HCT116 (cell line): Measurements from ENCODE around the gene NGRN. TPM values are rescaled to one million over a fixed set of nuclear protein-coding genes. Genes with fewer than 3 reads are reported as not detected.

Experiments
- ATAC-seq: fragments of 200-7000 bp; cut with Tn5 transposase; 2 replicates; pipeline ENCODE4 v1.9.1; 2020; ENCODE audit warnings: mild to moderate bottlenecking, moderate library complexity
- BruUV-seq: library from RNA; stranded (reverse); fragments of 400-500 nt; replicated peaks from 2 replicates; lab custom pipeline; 2021; lab: Mats Ljungman, UMichigan
- CTCF ChIA-PET: fragments of 300-600 bp; sonication (Branson Sonifier 250); formaldehyde crosslinking; loops from one replicate; lab custom pipeline; 2021; ENCODE audit warnings: antibody characterized with exemption; lab: Charles Lee
- POLR2A ChIA-PET: fragments of 300-600, 350-600 bp; sonication (Branson Sonifier 250); formaldehyde crosslinking; loops from one replicate; lab custom pipeline; 2021; ENCODE audit warnings: antibody characterized with exemption; lab: Charles Lee
- RAD21 ChIA-PET, 2 experiments: fragments of 300-600 bp; sonication (Branson Sonifier 250); formaldehyde crosslinking; loops; one replicate each; lab custom pipeline; 2023; ENCODE audit warnings: low total read pairs in 2 of 2; ENCODE audit not compliant: uncharacterized antibody in 2 of 2, unreplicated experiment in 2 of 2, low non-redundant PET in 1 of 2; lab: Charles Lee
- DNase-seq: peaks from one replicate; pipeline ENCODE4 v3.0.0-alpha.2; 2010; ENCODE audit warnings: low read depth, low spot score
- H2AFZ ChIP-seq: fragments of 200-600 bp; shearing (Covaris generic), sonication (generic); 2 replicates; pipeline ENCODE4 v1.6.1; 2017; ENCODE audit warnings: low read depth, mixed run types, mixed read lengths, antibody characterized with exemption, low read length; ENCODE audit not compliant: poor library complexity, severe bottlenecking
- H3K27ac ChIP-seq: 2 replicates; pipeline ENCODE4 v1.5.1; 2012; ENCODE audit warnings: low read depth, low read length
- H3K27me3 ChIP-seq: fragments of 200-600 bp; sonication (generic); 2 replicates; pipeline ENCODE4 v1.6.1; 2016; ENCODE audit warnings: mixed run types, low read length, mixed read lengths; ENCODE audit not compliant: insufficient read depth
- H3K36me3 ChIP-seq, 2 experiments: fragments of 200-500 bp in 1 of 2; fragments of 200-600 bp in 1 of 2; sonication (Bioruptor generic) in 1 of 2; sonication (generic) in 1 of 2; 2 replicates each; pipeline versions ENCODE4 v1.5.1 to v1.6.1; 2014 to 2016; ENCODE audit warnings: low read length in 2 of 2, inconsistent platforms in 1 of 2, mixed read lengths in 1 of 2, mixed run types in 1 of 2; ENCODE audit not compliant: insufficient read depth in 2 of 2, control insufficient read depth in 1 of 2
- H3K4me1 ChIP-seq, 2 experiments: fragments of 200-600 bp in 1 of 2; sonication (generic) in 1 of 2; 2 replicates each; pipeline versions ENCODE4 v1.5.1 to v1.6.1; 2012 to 2017; ENCODE audit warnings: low read length in 2 of 2, inconsistent platforms in 1 of 2, mild to moderate bottlenecking in 1 of 2, mixed read lengths in 1 of 2, mixed run types in 1 of 2, moderate library complexity in 1 of 2; ENCODE audit not compliant: insufficient read depth in 2 of 2, control insufficient read depth in 1 of 2
- H3K4me2 ChIP-seq: fragments of 200-600 bp; sonication (generic); 2 replicates; pipeline ENCODE4 v1.6.1; 2017; ENCODE audit warnings: mixed run types, low read length, mixed read lengths
- H3K4me3 ChIP-seq, 2 experiments: fragments of 200-600 bp in 1 of 2; sonication (generic) in 1 of 2; replicated peaks in 1 of 2; 2 replicates each; pipeline ENCODE4 v1.5.1; 2011 to 2016; ENCODE audit warnings: low read length in 2 of 2, control low read depth in 1 of 2, low read depth in 1 of 2, mild to moderate bottlenecking in 1 of 2, mixed read lengths in 1 of 2, mixed run types in 1 of 2
- H3K79me2 ChIP-seq: fragments of 200-600 bp; sonication (generic); 2 replicates; pipeline ENCODE4 v1.6.1; 2017; ENCODE audit warnings: mild to moderate bottlenecking, mixed run types, low read length, moderate library complexity, mixed read lengths; ENCODE audit not compliant: insufficient read depth
- H3K9ac ChIP-seq: fragments of 200-600 bp; sonication (generic); 2 replicates; pipeline ENCODE4 v1.6.1; 2016; ENCODE audit warnings: low read length, mixed read lengths
- H3K9me2 ChIP-seq: fragments of 200-600 bp; sonication (generic), shearing (Covaris generic); 2 replicates; pipeline ENCODE4 v1.6.1; 2017; ENCODE audit warnings: mixed run types, mild to moderate bottlenecking, moderate library complexity; ENCODE audit not compliant: insufficient read depth
- H3K9me3 ChIP-seq, 2 experiments: fragments of 200-500 bp in 1 of 2; fragments of 200-600 bp in 1 of 2; sonication (Bioruptor generic) in 1 of 2; sonication (generic) in 1 of 2; 2 replicates each; pipeline ENCODE4 v1.6.1; 2014 to 2017; ENCODE audit warnings: low read length in 2 of 2, mixed read lengths in 2 of 2, inconsistent platforms in 1 of 2, low read depth in 1 of 2, mild to moderate bottlenecking in 1 of 2, mixed run types in 1 of 2, moderate library complexity in 1 of 2; ENCODE audit not compliant: control insufficient read depth in 1 of 2, insufficient read depth in 1 of 2
- H4K20me1 ChIP-seq: fragments of 200-600 bp; sonication (generic), shearing (Covaris generic); 2 replicates; pipeline ENCODE4 v1.6.1; 2017; ENCODE audit warnings: mixed run types, mild to moderate bottlenecking, moderate library complexity; ENCODE audit not compliant: insufficient read depth
- CTCF ChIP-seq, 3 experiments: fragments of 200-600 bp in 1 of 3; sonication (generic) in 1 of 3; IDR thresholded peaks in 2 of 3; conservative IDR thresholded peaks in 1 of 3; 2 replicates each; pipeline ENCODE4 v1.5.1; 2012 to 2017; ENCODE audit warnings: low read depth in 2 of 3, low read length in 2 of 3, antibody characterized with exemption in 1 of 3, borderline replicate concordance in 1 of 3, control low read depth in 1 of 3, mild to moderate bottlenecking in 1 of 3, mixed read lengths in 1 of 3, mixed run types in 1 of 3, moderate library complexity in 1 of 3; ENCODE audit not compliant: insufficient read depth in 1 of 3
- POLR2AphosphoS5 ChIP-seq: IDR thresholded peaks from 2 replicates; pipeline ENCODE4 v1.6.1; 2011; ENCODE audit warnings: mild to moderate bottlenecking, low read depth, low read length, moderate library complexity
- ZFX ChIP-seq: fragments of 450-650 bp; IDR thresholded peaks from 2 replicates; pipeline ENCODE4 v1.6.1; 2017
- ZNF274 ChIP-seq: fragments of 200-500 bp; sonication (Bioruptor generic); IDR thresholded peaks from 2 replicates; pipeline ENCODE4 v1.6.1; 2014; ENCODE audit warnings: mild to moderate bottlenecking, low read depth, low read length, inconsistent platforms
- intact Hi-C: fragments of 100-400 bp; cut with micrococcal nuclease; formaldehyde crosslinking; loops from 2 replicates; pipeline ENCODE4 v1.10.0; 2022
- total RNA-seq: library from RNA; stranded (reverse); gene quantifications from one replicate; pipeline ENCODE4 v1.2.1, GENCODE V29; 2021; ENCODE audit not compliant: unreplicated experiment
- TF ChIP-seq, protein P1 (sequence below): IDR thresholded peaks from 2 replicates; pipeline ENCODE4 v1.6.1; 2012; ENCODE audit warnings: low read depth

NGRN gene
- total RNA-seq, 1 experiment from 2014 or later: 72.7 TPM

DNA sequence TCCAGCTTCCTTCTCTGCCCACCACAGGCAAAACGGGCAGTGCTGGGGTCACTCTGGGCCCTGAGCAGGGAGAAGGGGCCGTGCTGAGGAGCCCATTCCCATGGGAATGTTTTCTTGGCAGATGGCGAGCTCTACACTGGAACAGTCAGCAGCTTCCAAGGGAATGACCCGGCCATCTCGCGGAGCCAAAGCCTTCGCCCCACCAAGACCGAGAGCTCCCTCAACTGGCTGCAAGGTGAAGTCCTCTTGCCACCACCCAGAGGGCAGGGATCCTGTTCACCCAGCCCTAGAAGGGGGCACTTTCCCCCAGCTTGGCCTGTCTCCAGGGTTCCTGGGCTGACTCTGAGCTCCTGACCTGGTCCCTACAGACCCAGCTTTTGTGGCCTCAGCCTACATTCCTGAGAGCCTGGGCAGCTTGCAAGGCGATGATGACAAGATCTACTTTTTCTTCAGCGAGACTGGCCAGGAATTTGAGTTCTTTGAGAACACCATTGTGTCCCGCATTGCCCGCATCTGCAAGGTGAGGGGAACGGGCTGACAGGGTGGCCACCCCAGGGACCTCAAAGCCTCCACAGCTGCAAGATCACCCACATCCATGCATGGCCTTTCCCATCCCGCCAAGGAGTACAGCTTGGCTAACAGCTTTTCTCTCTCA, 44.1 kb upstream of the NGRN start:
- BruUV-seq: no TSS peak
- no peaks in the 10 kb centered on the region for H3K27me3 ChIP-seq
- peaks cover 23% of the 10 kb centered on the region for H3K79me2 ChIP-seq
- H3K4me3 ChIP-seq: no peak overlapping the region
- H3K9ac ChIP-seq: no peak overlapping the region
- no peaks in the 10 kb centered on the region for H4K20me1 ChIP-seq
- H3K9me3 ChIP-seq: no peaks in the 10 kb centered on the region
- ChIA-PET CTCF (interaction anchor here (0.6 to 1.9 kb wide), 13 partner anchors 9 to 1240 kb away, joined by 3 to 26 read pairs (median 4); partner anchors contain the start of genes CIB1, GDPGP1, SEMA4B and TTLL13), POLR2A (interaction anchor here (0.7 to 0.9 kb wide), 2 partner anchors 9 to 12 kb away, joined by 3 to 6 read pairs; partner anchors contain the start of genes CIB1 and GDPGP1), RAD21 (interaction anchor here (0.6 to 1.0 kb wide), 2 partner anchors 65 to 78 kb away, joined by 3 to 6 read pairs; no protein-coding TSS in a partner anchor)
- H3K4me1 ChIP-seq: peaks cover 0 to 16% of the 10 kb centered on the region in 2 experiments; a peak in 3 of 4 replicates
- no peaks in the 10 kb centered on the region for H3K9me2 ChIP-seq
- TF ChIP-seq POLR2AphosphoS5 (peak; percentile 28; the same call in 1 of the 2 replicates), ZNF274 (no peak), CTCF (IDR thresholded peaks at IDR 0.05 in 2 of 3, conservative IDR thresholded peaks at IDR 0.05 in 1 of 3; ENCODE audit: borderline replicate concordance in 1 of 3, insufficient read depth in 1 of 3, low read depth in 2 of 3, low read length in 2 of 3) (peak in 2 of 3 experiments; percentile 70 to 76; a peak in 4 of 6 replicates)
- intact Hi-C loops: loop anchor here (1.0 kb wide), 1 partner anchor 78 kb away; no protein-coding TSS in a partner anchor
- no peak overlapping the region for H2AFZ ChIP-seq
- H3K27ac ChIP-seq: no peak overlapping the region; the same call in 1 of the 2 replicates
- ATAC-seq: peak; percentile 89
- no peak overlapping the region for H3K4me2 ChIP-seq
- no peak for DNase-seq
- peaks cover 31 to 41% of the 10 kb centered on the region in 2 experiments for H3K36me3 ChIP-seq

- no peaks in the 10 kb centered on the region for H4K20me1 ChIP-seq
- peaks cover 37% of the 10 kb centered on the region in 2 experiments for H3K36me3 ChIP-seq
- H2AFZ ChIP-seq: no peak overlapping the region
- H3K4me1 ChIP-seq: peaks cover 0 to 16% of the 10 kb centered on the region in 2 experiments; a peak in 3 of 4 replicates
- H3K9ac ChIP-seq: no peak overlapping the region
- ChIA-PET RAD21 (no interaction called here), POLR2A (interaction anchor here (0.7 to 2.4 kb wide), 2 partner anchors 11 to 406 kb away, joined by 4 to 8 read pairs; partner anchors contain the start of genes CIB1 and GDPGP1)
- ATAC-seq (no peak), DNase-seq (no peak)
- H3K9me3 ChIP-seq: no peaks in the 10 kb centered on the region
- peaks cover 14% of the 10 kb centered on the region; the same call in 1 of the 2 replicates for H3K79me2 ChIP-seq
- no peaks in the 10 kb centered on the region for H3K9me2 ChIP-seq
- TF ChIP-seq, protein P1, sequence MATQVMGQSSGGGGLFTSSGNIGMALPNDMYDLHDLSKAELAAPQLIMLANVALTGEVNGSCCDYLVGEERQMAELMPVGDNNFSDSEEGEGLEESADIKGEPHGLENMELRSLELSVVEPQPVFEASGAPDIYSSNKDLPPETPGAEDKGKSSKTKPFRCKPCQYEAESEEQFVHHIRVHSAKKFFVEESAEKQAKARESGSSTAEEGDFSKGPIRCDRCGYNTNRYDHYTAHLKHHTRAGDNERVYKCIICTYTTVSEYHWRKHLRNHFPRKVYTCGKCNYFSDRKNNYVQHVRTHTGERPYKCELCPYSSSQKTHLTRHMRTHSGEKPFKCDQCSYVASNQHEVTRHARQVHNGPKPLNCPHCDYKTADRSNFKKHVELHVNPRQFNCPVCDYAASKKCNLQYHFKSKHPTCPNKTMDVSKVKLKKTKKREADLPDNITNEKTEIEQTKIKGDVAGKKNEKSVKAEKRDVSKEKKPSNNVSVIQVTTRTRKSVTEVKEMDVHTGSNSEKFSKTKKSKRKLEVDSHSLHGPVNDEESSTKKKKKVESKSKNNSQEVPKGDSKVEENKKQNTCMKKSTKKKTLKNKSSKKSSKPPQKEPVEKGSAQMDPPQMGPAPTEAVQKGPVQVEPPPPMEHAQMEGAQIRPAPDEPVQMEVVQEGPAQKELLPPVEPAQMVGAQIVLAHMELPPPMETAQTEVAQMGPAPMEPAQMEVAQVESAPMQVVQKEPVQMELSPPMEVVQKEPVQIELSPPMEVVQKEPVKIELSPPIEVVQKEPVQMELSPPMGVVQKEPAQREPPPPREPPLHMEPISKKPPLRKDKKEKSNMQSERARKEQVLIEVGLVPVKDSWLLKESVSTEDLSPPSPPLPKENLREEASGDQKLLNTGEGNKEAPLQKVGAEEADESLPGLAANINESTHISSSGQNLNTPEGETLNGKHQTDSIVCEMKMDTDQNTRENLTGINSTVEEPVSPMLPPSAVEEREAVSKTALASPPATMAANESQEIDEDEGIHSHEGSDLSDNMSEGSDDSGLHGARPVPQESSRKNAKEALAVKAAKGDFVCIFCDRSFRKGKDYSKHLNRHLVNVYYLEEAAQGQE: no peak
- TF ChIP-seq ZFX: no peak
- TF ChIP-seq, all 23 proteins: peak for 0
- no peak overlapping the region for H3K4me2 ChIP-seq
- no peak overlapping the region for H3K27ac ChIP-seq
- BruUV-seq: no TSS peak
- H3K27me3 ChIP-seq: no peaks in the 10 kb centered on the region
- intact Hi-C loops: no loop called here
- H3K4me3 ChIP-seq: no peak overlapping the region
- CTCF ChIA-PET: interaction anchor here (1.0 kb wide), 1 partner anchor 11 kb away, joined by 4 read pairs; the partner anchor contains the start of genes CIB1 and GDPGP1
These were observed 42.9 kb upstream of the NGRN start for GRCh38 chr15:90222547-90222946.
